GM19397 (cell line): ENCODE data around the gene PSMD2.

Source experiments
- ATAC-seq: cut with Tn5 transposase; IDR thresholded peaks from one replicate; pipeline ENCODE4 v1.9.1; 2021; ENCODE audit warnings: mild to moderate bottlenecking, moderate library complexity; ENCODE audit not compliant: unreplicated experiment

PSMD2 gene

DNA sequence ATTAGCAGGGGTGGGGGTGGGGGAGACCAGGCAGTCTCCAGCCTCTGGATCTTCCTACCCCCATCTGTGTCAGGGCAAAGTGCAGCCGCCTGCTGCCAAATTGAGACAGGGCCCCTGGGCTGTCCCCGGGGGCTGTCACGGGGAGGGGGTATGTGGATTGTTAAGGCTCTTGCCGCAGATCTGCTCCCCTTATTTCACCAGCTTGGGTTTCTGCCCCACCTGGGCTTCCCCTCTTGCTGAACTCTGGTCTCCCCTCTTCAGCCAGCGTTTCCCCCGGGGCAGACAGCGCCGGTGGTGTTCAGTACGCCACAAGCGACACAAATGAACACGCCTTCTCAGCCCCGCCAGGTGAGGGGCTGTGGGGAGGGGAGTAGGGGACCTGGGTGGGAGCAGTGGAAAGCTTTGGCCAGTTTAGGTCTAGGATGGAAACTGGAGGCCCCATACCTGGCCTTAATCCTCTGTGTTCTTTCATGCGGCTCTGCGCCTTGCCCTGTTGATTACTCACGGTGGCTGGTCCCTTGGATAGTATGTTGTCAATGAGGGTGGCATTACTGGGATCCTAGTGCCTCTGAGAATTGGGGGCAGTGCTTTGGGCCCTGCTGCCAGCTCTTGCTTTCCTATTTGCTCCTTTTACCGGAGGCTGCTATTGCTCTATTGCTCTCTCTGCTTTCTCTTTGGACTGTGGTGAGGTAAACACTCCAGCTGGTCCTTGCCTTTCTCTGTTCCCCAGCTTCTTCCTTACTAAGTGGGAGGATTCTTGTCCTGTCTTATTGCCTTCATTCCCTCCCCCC lies 17.0 kb downstream of the PSMD2 start:
- no peak for ATAC-seq

DNA sequence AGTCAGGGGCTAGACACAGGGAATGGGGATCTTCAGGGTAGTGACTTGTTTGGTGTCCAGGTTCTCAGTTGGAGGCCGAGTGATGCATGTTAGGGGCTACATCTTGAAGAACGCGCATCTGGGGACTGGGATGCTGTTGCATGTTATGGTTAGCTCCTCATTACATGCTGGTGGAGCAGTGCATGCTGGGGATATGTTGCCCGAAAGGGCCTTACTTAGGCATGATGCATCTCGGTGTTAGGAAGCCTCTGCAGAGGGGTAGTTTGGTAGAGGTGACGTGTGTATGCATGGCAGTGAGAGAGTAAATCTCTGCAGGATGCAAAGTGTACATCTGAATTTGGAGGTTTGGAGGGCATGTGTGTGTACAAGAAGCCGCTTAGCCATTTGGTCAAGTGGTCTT lies 17.8 kb downstream of the PSMD2 start:
- ATAC-seq = no peak

DNA sequence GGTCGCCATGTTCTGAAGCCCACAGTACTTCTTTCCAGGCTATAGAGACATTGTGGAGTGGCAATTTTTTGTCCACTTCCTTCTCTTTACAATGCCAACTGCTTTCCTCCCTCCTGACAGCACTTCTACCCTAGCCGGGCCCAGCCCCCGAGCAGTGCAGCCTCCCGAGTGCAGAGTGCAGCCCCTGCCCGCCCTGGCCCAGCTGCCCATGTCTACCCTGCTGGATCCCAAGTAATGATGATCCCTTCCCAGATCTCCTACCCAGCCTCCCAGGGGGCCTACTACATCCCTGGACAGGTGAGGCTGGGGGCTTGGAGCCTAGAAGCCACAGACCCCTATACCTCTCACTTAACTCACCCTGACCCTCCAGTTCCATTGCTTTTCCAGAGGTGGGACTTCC lies 18.2 kb downstream of the PSMD2 start:
- ATAC-seq = no peak

GRCh38 chr3:184320104-184320445 lies 21.0 kb downstream of the PSMD2 start:
- no peak for ATAC-seq

DNA sequence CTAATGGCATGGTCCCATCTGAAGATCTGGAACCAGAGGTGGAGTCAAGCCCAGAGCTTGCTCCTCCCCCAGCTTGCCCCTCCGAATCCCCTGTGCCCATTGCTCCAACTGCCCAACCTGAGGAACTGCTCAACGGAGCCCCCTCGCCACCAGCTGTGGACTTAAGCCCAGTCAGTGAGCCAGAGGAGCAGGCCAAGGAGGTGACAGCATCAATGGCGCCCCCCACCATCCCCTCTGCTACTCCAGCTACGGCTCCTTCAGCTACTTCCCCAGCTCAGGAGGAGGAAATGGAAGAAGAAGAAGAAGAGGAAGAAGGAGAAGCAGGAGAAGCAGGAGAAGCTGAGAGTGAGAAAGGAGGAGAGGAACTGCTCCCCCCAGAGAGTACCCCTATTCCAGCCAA lies 22.6 kb downstream of the PSMD2 start:
- ATAC-seq = no peak

- no peak for ATAC-seq
These were observed 23.9 kb downstream of the PSMD2 start for GRCh38 chr3:184322731-184323487.

- ATAC-seq = no peak
These were observed 24.7 kb downstream of the PSMD2 start for GRCh38 chr3:184323696-184324095.

GRCh38 chr3:184325269-184325668 lies 26.2 kb downstream of the PSMD2 start:
- ATAC-seq = no peak

- no peak for ATAC-seq
These were observed 26.8 kb downstream of the PSMD2 start for GRCh38 chr3:184325715-184326369.

- no peak for ATAC-seq
These were observed 28.1 kb downstream of the PSMD2 start for GRCh38 chr3:184327171-184327570.

DNA sequence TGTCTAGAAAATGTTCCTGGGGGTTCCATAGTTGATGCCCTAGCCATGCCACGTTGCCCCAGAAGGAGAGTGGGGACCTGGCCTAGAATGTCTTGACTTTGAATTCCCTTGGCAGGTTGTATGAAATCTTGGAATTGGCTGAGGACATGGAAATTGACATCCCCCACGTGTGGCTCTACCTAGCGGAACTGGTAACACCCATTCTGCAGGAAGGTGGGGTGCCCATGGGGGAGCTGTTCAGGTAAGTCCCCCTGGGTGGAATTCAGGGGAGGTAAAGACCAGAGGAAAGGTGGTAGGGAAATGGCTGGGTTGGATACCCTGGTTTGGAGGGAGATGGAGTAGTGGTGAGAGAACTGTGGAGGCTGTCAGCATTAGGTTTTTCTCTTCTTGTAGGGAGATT lies 29.5 kb downstream of the PSMD2 start:
- no peak for ATAC-seq

DNA sequence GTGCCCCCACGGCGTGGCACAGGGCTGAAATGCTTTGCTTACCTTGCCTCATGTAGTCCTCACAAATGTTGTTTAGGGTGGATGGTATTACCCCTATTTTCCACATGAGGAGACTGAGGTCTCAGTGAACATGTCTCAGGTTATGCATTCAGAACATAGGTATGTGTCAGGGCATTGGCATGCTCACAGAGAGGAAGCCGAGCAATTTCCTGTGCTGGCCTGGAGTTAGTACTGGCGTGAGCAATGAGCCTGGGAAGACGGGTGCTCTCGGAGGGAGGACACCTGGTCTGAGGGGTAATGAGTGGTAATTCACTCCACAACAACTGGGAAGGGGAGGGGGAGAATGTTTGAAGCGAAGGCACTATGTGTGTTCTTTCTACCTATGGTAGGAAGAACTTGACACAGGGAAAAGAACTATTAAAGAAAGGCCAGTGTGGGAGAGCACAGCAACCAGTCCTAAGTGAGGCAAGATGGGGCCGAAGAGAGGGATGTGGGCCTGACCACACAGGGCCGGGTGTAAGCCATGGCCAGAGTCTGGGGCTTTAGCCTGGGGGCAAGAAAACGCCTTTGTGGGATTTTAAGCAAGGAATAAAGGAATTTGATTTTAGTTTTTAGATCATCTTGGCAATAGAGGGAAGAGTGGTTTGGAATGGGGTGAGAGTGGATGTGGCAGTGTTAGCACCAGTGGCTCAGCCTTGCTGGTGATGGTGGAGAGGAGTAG lies 33.5 kb downstream of the PSMD2 start:
- ATAC-seq = no peak

- ATAC-seq = no peak
These were observed 34.1 kb downstream of the PSMD2 start for GRCh38 chr3:184333190-184333589.

- no peak for ATAC-seq
These were observed 34.7 kb downstream of the PSMD2 start for GRCh38 chr3:184333700-184334099.

GRCh38 chr3:184334470-184335158 lies 35.6 kb downstream of the PSMD2 start:
- no peak for ATAC-seq

- no peak for ATAC-seq
These were observed 36.2 kb downstream of the PSMD2 start for GRCh38 chr3:184335291-184335660.

- ATAC-seq = peak; percentile 77
These were observed 36.9 kb downstream of the PSMD2 start for GRCh38 chr3:184335661-184336546.

DNA sequence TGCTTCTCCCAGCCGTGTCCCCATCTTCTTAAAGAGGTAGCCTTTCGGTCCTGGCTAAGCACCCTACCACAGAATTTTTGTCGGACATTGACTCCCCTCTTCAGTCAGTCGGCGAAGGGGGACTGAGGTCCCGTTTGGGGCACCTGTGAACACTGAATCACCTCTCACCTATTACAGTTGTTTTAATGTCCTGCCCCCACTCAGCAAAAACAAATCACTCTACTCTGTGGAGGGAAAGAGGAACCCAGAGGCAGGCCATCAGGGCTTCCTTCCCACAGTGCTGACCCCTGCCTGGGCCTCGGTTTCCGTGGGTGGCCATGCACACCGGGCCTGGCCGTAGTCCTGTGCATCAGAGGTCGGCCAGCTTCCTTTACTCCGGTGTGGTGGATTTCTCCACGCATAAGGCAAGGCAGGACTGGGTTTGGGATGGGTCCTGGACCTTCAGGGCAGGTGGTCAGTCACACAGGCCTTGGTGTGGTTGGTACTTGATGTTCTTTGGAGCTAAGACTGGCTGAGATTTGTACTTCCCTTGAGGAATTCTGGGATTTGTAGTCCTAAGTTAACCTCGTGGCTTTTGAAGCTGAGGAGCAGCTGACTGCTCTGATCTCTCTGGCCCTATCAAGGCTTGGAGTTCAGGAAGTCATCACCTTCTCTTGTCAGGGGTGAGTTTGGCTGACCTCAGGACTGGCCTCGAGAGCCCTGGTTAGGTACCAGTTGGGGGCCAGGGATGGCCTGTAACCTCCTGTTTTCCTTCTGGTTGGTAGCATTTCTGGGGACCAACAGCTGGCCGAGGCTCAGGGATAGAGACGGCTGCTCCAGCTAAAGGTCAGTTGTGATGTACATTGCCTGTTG lies 37.7 kb downstream of the PSMD2 start:
- no peak for ATAC-seq

- ATAC-seq = no peak
These were observed 38.3 kb downstream of the PSMD2 start, which contains the start of gene FAM131A for GRCh38 chr3:184337399-184337714. Gene FAM131A (plus strand): TSS chr3:184337600. CDS start chr3:184337631, 31 bp downstream.
